ENCODE measurements around the gene ZNF853.

Gene ZNF853

DNA sequence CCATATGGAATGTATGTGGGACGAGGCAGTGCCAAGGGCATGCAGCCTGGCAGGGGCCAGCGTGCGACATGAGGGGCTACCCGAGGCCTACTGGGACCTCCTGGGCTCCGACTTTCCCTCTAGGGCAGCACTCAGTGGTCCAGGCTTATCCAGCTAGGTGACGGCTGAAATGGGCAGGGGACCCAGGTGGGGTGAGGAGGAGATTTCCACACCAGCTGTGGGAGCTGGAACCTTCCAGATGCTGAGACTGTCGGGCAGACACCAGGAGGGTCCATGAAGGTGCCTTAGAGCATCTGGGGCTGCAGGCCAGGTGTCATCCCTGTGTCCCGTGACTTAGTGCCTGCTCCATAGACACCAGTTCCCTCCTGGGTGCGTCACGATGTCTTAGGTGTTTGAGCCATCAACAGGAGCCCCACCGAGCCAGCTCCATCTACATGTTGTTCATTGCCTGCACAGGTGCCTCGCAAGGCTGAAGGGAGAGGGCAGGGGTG, 35.2 kb downstream of the ZNF853 start:
- H3K27me3 ChIP-seq (ENCODE audit: insufficient read depth, poor library complexity, severe bottlenecking), result no peaks in the 10 kb centered on the region
- H3K4me3 ChIP-seq (replicated peaks; ENCODE audit: insufficient read depth, low read length), result no peak overlapping the region
- TF ChIP-seq SPI1 (IDR thresholded peaks at IDR 0.05; ENCODE audit: borderline replicate concordance, low read depth), result no peak
- TF ChIP-seq POLR2AphosphoS5 (IDR thresholded peaks at IDR 0.05; ENCODE audit: low read depth), result no peak
- TF ChIP-seq, protein P1, sequence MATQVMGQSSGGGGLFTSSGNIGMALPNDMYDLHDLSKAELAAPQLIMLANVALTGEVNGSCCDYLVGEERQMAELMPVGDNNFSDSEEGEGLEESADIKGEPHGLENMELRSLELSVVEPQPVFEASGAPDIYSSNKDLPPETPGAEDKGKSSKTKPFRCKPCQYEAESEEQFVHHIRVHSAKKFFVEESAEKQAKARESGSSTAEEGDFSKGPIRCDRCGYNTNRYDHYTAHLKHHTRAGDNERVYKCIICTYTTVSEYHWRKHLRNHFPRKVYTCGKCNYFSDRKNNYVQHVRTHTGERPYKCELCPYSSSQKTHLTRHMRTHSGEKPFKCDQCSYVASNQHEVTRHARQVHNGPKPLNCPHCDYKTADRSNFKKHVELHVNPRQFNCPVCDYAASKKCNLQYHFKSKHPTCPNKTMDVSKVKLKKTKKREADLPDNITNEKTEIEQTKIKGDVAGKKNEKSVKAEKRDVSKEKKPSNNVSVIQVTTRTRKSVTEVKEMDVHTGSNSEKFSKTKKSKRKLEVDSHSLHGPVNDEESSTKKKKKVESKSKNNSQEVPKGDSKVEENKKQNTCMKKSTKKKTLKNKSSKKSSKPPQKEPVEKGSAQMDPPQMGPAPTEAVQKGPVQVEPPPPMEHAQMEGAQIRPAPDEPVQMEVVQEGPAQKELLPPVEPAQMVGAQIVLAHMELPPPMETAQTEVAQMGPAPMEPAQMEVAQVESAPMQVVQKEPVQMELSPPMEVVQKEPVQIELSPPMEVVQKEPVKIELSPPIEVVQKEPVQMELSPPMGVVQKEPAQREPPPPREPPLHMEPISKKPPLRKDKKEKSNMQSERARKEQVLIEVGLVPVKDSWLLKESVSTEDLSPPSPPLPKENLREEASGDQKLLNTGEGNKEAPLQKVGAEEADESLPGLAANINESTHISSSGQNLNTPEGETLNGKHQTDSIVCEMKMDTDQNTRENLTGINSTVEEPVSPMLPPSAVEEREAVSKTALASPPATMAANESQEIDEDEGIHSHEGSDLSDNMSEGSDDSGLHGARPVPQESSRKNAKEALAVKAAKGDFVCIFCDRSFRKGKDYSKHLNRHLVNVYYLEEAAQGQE (IDR thresholded peaks at IDR 0.05; ENCODE audit: insufficient replicate concordance, low read depth), result no peak
- no peak for DNase-seq (ENCODE audit: low read depth in 1 of 2, low spot score in 1 of 2)
- no peak overlapping the region for H3K27ac ChIP-seq (replicated peaks)

DNA sequence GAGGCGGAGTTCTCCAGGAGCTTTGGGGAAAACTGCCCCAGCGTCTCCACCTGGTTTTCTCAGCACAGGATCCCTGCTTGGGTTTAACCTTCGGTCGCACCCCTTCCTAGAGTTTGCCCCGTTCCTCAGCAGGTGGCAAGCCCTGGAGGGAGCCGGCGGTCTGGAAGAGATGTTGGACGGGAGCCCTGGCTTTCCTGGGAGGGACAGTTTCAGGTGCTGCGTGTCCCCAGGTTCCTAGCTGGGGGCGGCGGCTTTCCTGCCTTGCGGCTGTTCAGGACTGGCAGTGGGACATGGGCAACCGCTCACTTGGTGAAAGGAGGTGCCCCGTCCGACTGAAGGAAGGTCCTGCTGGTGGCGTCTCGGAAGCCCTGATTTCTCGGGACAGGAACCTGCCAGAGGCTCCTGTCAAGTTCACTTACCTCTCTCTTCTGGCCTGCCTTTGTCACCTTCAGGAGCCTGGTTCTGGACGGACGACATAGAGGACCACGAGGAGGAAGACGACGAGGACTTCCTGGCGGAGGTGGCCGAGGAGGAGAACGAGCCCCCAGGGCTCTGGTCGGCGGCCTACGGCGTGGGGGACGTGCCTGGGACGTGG, 36.5 kb downstream of the ZNF853 start:
- H3K27ac ChIP-seq (replicated peaks), result no peak overlapping the region
- no peak for DNase-seq (ENCODE audit: low read depth in 1 of 2, low spot score in 1 of 2)
- H3K4me3 ChIP-seq (replicated peaks; ENCODE audit: insufficient read depth, low read length), result no peak overlapping the region
- no peaks in the 10 kb centered on the region for H3K27me3 ChIP-seq (ENCODE audit: insufficient read depth, poor library complexity, severe bottlenecking)
- TF ChIP-seq GABPA (IDR thresholded peaks at IDR 0.05; ENCODE audit: low read depth), result no peak
- no peak for TF ChIP-seq SPI1 (IDR thresholded peaks at IDR 0.05; ENCODE audit: borderline replicate concordance, low read depth)
- TF ChIP-seq POLR2AphosphoS5 (IDR thresholded peaks at IDR 0.05; ENCODE audit: low read depth), result no peak
- no peak for TF ChIP-seq CTCF (IDR thresholded peaks at IDR 0.05; ENCODE audit: insufficient read depth, low read length)
- TF ChIP-seq, protein P1 (IDR thresholded peaks at IDR 0.05; ENCODE audit: insufficient replicate concordance, low read depth), result no peak

DNA sequence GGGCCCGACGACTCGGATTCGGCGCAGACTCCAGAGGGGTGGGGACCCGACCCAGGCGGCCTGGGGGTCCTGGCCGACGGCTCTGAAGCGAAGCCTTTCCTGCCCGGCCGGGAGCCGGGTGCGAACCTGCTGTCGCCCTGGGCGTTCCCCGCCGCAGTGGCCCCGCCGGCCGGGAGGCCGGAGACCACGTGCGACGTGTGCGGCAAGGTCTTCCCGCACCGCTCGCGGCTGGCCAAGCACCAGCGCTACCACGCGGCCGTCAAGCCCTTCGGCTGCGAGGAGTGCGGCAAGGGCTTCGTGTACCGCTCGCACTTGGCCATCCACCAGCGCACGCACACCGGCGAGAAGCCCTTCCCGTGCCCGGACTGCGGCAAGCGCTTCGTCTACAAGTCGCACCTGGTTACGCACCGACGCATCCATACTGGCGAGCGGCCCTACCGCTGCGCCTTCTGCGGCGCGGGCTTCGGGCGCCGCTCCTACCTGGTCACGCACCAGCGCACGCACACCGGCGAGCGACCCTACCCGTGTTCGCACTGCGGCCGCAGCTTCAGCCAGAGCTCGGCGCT, 37.1 kb downstream of the ZNF853 start:
- no peak for DNase-seq (ENCODE audit: low read depth in 1 of 2, low spot score in 1 of 2)
- TF ChIP-seq CTCF (IDR thresholded peaks at IDR 0.05; ENCODE audit: insufficient read depth, low read length), result no peak
- no peak for TF ChIP-seq POLR2AphosphoS5 (IDR thresholded peaks at IDR 0.05; ENCODE audit: low read depth)
- TF ChIP-seq, protein P1 (IDR thresholded peaks at IDR 0.05; ENCODE audit: insufficient replicate concordance, low read depth), result no peak
- TF ChIP-seq SPI1 (IDR thresholded peaks at IDR 0.05; ENCODE audit: borderline replicate concordance, low read depth), result no peak
- no peak for TF ChIP-seq GABPA (IDR thresholded peaks at IDR 0.05; ENCODE audit: low read depth)
- no peak overlapping the region for H3K27ac ChIP-seq (replicated peaks)
- H3K4me3 ChIP-seq (replicated peaks; ENCODE audit: insufficient read depth, low read length), result no peak overlapping the region
- no peaks in the 10 kb centered on the region for H3K27me3 ChIP-seq (ENCODE audit: insufficient read depth, poor library complexity, severe bottlenecking)
